MM.1S (cell line): Measurements from ENCODE around the gene ABCA2.

Experiments used
- CTCF ChIP-seq: fragments of 300-600 bp; sonication (generic); IDR thresholded peaks from 2 replicates; pipeline ENCODE4 v1.5.1; 2016; ENCODE audit warnings: antibody characterized with exemption, low read length, mixed read lengths
- EZH2 ChIP-seq: fragments of 300-600 bp; sonication (generic); optimal IDR thresholded peaks from 2 replicates; pipeline ENCODE3; 2017; ENCODE audit warnings: low read depth, mild to moderate bottlenecking, antibody characterized with exemption, low read length, mixed read lengths

DNA sequence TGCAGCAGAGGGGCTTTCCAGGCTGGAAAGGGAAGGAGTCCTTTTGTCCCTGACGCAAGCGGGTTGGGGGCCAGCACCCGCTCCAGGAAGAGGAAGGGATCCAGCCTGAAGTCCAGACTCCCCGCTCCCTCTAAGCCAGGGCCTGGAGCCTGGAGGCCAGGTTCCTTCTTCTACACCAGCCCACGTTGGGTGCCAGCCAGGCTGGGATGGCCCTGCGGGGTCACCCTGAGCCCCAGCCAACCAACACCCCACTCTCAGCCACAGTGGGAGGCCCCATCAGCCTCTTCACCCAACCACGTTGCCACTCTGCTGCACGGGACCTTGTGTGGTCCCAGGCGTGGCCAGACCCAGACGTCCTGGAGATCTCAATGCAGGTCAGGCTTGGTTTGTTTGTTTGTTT, 4.8 kb upstream of the ABCA2 start:
- TF ChIP-seq CTCF = no peak
- TF ChIP-seq EZH2 = no peak
